ENCODE data around the gene VENTX.
"Not testable (repeated sequence)": the region's sequence is repeated elsewhere in the genome, so short reads cannot be mapped to it uniquely, and the experiment has no call there.

Gene VENTX

DNA sequence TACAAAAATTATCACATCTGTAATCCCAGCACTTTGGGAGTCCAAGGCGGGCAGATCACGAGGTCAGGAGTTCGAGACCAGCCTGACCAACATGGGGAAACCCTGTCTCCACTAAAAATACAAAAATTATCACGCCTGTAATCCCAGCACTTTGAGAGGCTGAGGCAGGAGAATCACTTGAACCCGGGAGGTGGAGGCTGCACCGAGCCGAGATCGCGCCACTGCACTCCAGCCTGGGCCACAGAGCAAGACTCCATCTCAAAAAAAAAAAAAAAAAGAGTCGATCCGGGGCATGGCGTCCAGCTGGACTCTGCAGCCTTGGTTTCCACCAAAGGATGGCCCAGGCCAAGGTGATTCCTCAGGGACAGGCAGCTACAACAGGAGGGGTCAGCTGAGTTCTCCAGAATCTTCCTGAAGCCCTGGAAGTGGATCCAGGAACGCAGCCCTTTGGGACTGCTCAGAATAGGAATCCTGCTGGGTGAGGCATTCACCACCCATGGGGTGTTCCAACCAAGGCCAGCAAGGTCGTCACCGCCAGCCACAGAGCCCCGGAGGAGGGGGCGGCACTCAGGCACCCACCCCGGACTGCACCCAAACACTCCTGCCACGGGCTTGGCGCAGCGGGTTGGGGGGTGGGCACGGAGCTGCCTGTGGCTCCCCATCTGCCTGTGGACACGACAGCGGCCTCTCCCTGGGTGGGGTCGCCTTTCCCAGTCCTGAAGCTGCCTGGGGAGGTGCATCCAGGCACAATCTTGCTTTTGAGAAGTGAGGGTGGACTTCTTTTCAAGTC is 19.7 kb upstream of the VENTX start:
- no peak for DNase-seq

- DNase-seq, result no peak
Measured at GRCh38 chr10:133218891-133219290, 18.8 kb upstream of the VENTX start.

DNA sequence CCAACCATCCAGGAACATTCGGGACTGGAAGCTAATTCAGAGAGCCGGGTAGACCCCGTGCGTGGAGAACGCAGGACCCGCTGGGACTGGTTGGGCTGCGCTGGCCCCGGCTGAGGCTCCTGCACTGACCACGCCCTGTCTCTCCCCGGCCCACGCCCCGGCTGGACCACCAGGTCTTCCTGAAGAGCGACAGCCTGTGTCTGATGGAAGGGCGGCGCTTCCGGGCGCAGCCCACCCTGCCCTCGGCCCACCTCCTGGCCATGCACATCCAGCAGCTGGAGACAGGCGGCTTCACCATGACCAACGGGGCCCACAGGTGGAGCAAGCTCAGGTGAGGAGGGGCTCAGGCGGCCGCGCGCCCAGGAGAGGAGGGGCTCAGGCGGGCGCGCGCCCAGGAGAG is 17.9 kb upstream of the VENTX start:
- DNase-seq, result no peak

DNA sequence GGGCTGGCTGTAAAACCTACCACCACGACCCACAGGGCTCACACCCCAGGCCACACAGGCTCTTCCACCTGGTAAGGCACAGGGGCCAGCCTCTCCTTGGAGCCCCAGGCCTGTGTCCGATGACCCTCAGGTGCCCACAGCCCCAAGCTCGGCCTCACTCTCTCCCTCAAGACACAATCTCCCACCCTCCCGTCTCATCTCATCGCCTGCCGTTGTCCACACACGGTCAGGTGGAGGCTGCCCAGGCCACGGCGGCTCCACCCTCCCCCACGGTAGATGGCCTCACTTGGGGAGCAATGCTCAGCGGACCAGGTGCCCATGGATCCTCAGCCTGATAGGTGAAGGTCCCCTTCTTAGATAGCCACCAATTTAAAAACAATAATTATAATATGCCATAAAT is 16.3 kb upstream of the VENTX start:
- no peak for DNase-seq

DNA sequence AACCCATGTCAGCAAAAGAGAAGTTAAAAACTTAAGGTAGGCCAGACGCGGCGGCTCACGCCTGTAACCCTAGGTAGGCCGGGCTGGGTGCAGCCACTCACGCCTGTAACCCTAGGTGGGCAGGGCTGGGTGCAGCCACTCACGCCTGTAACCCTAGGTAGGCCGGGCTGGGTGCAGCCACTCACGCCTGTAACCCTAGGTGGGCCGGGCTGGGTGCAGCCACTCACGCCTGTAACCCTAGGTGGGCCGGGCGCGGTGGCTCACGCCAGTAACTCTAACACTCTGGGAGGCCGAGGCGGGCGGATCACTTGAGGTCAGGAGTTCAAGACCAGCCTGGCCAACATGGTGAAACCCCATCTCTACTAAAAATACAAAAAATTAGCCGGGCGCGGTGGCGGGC is 15.9 kb upstream of the VENTX start:
- DNase-seq, result not testable (repeated sequence)

GRCh38 chr10:133224076-133224475 is 13.6 kb upstream of the VENTX start:
- DNase-seq, result no peak

DNA sequence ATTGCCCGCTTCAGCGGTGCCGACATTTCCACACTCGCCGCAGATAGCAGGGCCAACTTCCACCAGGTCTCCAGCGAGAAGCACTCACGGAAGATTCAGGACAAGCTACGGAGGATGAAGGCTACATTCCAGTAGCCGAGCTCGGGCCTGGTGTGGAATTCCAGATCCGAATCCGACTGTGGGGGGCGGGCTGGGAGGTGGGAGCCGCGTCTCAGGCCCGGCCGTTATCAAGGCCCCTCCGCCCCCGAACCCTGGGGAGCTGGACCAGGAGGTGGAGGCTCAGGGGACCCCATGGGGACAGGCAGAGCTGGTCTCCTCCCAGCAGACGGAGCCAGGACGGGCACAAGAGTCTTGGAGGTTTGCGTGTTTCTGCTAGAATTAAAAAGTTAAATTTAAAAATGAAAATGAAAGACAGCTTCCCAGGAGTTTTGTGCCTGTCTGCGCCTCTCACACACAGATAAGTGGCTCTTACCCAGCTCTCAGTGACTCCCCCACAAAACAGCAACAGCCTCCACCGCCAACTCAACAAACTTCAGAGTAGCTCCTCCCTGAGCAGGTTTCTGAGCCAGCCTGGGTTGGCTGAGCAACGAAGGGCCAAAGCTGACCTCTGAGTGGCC is 12.8 kb upstream of the VENTX start:
- no peak for DNase-seq

DNA sequence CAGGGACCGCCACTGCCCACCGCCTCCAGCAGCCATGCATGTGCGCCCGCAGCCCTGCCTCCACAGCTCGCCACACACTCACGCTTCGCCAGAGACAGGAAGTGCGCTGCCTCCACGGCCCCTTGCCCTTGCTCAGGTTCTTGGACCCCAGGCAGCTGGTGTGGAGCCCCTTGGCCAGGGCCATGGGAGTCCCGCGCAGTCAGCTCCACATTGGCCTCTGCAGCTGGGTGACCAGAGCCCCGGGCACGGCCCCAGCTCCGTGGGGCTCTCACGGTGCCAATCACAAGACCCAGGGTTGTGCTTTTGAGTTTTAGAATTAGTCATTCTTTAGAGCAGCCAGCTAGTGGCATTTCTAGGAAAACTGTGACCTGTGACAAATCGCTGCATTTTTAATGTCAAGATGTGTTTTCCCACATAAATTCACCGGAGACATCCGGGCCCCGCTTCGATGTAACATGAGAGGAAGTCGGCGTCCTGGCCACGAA is 11.9 kb upstream of the VENTX start:
- no peak for DNase-seq

DNA sequence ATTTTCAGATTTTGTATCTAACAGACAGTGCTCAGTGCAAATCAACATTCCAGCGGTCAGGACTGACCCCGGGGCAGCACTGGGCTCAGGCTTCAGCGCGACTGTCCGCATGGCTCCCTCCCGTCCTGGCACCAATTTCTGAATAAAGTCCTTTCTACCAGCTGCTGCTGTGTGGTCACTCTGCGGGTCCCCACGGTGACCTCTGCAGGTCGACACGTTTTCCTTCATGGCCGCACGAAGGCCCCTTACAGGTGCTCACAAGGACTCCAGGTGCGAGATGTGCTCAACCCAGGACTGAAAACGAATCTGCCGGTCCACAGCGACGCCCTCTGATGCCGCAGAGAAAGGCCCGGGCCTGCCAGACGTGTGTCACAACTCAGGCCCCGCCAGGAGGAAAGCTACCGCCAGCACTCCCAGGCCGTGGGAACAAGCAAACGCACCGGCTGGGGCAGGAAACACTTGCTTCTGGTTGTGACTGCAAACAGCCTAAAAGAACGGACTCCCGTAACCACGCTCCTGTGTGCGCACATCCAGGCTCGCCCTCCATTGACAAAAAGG is 11.3 kb upstream of the VENTX start:
- DNase-seq, result no peak

- no peak for DNase-seq
Measured at GRCh38 chr10:133227256-133227655, 10.4 kb upstream of the VENTX start.

DNA sequence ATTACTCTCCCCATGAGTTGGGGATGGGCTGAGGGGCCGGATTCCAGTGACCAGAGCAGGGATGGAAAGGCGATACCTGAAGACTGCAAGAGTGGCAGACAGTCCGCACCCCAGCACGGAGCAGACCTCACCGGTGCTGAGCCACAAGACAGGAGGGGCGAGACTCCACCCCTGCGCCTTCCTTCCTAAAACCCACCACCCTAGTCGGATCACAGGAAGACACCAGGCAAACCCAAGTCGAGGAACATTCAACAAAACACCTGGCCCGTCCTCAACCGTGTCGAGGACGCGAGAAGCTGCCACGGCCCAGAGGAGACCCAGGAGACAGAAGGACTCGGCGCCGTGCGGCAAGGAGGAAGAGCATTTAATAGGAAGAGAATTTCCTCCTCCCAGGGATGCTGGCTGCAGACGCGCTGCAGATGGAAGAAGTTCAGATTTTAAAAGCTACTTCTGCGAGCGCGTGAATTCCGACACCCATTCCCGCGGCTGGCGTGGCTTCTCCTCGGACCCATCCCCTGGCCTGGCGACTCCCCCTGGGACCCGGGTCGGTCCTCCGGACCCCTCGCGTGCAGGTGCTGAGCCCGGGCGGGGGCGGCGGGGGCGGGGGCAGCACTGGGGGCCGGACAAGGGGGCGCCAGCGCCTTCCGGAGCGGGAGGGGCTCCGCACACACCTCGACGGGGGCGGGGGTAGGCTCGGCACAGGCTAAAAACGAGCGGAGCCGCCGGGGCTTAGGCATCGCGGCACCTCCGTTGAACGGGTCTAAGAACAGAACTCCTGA is 8.2 kb upstream of the VENTX start:
- no peak for DNase-seq

- no peak for DNase-seq
Measured at GRCh38 chr10:133230044-133230361, 7.7 kb upstream of the VENTX start, which contains the start of gene UTF1. Gene UTF1, plus strand, starts transcription at chr10:133230217. Its CDS starts 72 bp downstream, at chr10:133230289.

DNA sequence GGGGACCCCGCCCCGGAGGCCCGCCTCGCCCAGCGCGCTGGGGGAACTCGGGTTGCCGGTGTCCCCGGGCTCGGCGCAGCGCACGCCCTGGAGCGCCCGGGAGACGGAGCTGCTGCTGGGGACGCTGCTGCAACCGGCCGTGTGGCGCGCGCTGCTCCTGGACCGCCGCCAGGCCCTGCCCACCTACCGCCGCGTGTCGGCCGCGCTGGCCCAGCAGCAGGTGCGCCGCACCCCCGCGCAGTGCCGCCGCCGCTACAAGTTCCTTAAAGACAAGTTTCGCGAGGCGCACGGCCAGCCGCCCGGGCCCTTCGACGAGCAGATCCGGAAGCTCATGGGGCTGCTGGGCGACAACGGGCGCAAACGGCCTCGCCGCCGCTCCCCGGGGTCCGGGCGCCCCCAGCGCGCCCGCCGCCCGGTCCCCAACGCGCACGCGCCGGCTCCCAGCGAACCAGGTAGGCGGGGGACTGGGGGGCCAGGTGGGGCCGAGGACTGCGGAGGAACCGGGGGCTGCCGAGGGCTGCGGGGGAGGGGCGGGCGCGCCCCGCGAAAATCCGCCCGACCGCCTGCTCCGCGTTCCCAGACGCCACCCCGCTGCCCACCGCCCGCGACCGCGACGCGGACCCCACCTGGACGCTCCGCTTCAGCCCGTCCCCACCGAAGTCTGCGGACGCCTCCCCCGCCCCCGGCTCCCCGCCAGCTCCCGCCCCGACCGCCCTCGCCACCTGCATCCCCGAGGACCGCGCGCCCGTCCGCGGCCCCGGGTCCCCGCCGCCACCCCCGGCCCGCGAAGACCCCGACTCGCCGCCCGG is 7.1 kb upstream of the VENTX start:
- DNase-seq, result no peak

DNA sequence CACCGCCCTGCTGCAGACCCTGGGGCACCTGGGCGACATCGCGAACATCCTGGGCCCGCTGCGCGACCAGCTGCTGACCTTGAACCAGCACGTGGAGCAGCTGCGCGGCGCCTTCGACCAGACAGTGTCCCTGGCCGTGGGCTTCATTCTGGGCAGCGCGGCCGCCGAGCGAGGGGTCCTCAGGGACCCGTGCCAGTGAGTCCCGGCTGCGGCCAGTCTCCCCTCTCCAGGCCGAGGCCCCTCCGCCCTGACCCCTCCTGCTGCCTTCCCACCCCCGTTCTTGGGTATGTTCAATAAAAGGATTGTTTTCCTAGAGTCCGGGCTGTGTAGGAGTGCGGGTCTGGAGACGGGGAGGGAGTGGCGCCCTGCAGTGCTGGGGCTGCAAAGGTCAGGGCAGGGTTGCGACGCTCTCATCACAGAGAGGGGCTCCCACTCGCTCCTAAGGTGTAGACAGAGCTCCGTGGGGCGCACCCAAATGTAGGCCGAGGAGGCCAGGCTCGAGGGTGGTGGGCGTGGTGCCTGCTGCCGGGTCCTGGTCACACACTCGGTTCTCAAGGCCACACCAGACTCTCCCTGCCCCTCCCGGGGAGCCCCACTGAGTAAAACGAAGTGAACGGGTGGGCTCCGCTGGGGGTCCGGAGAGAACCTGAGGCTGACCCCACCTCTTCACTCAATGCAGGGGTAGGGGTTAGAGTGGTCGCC is 6.3 kb upstream of the VENTX start:
- DNase-seq, result no peak

- no peak for DNase-seq
Measured at GRCh38 chr10:133231946-133232574, 5.6 kb upstream of the VENTX start.

DNA sequence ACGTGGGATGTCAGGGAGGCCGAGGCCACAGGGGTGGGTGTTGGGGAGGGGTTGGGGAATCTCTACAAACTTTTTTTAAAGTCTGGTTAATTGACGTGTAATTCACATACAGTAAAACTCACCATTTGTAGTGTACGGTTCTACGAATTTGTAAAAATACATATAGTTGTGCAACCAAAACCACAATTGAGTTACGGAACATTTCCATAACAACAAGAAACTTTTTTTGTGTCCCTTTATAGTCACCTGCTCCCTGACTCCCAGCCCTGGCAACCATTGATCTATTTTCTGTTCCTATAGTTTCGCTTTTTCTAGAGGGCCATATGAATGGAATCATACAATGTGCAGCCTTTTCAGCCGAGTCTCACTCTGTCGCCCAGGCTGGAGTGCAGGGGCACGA is 2.9 kb upstream of the VENTX start:
- not testable (repeated sequence) for DNase-seq

- DNase-seq, result no peak
Measured at GRCh38 chr10:133235265-133235855, 2.3 kb upstream of the VENTX start.

DNA sequence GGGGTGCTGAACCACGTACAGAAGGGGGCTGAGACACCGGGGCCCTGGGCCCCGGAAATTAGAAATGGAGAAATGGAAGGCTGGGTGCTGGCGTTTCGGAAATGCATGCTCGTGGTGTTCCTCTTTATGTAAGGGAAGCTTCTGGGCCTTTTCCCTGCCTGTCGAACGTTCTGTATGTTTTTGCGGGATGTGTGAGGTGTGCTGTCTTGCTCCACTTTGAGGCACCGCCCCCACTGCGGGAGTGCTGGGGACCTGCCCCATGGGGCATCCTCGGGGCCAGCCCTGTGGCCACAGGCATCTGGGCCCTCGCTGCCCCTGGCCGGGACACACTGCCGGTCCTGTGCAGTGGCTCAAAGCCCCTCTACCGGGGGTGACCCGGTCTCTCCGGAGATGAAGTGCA is 1.7 kb upstream of the VENTX start:
- no peak for DNase-seq

DNA sequence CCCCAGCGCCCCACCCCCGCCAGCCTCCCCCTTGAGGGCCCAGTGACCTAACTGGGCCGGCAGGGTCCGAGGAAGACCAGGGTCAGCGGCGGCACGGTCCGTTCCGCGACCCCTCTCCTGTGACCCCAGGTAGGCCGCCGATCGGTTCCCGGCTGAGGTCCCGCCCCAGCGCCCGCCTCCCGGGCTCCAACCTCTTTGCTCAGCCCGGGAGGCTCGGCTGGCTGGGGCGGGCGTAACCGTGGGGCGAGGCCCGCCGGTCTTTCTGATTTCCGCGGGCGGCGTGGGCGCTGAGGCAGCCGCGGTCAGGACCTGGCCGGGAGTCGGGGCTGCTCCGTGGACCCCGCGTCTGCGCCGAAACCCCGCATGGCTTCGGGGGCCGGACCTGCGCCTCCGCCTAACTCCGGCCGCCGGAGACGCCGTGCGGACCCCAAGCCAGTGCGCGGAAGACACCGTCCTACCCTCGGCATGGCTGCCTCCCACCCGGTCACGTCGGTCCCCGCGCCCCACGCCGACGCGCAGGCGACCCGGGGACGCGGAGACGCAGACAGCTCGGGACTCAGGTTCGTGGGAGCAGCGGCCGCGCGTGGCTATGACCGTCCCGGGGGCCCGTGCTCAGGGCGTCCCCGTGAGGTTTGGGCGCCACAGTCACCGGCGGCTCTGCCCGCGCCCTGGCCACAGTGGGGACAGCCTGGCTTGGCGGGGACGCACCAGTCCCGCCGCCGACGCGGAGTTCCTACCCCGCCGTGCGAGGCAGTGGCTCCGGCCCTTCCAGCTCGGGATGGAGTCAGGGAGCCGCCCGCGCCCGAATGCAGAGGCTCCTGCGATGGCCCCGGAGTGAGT is 1.0 kb upstream of the VENTX start:
- DNase-seq, result no peak

GRCh38 chr10:133237241-133237587 is 441 bp upstream of the VENTX start:
- DNase-seq, result no peak
